PC-9 (cell line): ENCODE measurements around the gene NRP1.

Experiments
- EZH2 ChIP-seq: fragments of 200-600 bp; sonication (generic); IDR thresholded peaks from 2 replicates; pipeline ENCODE4 v1.8.0; 2017; ENCODE audit warnings: antibody characterized with exemption, low read depth
- TF ChIP-seq, protein P1 (sequence below): fragments of 200-600 bp; sonication (generic); conservative IDR thresholded peaks from 2 replicates; pipeline ENCODE4 v1.6.1; 2017; ENCODE audit warnings: mixed run types, antibody characterized with exemption, mild to moderate bottlenecking, moderate library complexity

DNA sequence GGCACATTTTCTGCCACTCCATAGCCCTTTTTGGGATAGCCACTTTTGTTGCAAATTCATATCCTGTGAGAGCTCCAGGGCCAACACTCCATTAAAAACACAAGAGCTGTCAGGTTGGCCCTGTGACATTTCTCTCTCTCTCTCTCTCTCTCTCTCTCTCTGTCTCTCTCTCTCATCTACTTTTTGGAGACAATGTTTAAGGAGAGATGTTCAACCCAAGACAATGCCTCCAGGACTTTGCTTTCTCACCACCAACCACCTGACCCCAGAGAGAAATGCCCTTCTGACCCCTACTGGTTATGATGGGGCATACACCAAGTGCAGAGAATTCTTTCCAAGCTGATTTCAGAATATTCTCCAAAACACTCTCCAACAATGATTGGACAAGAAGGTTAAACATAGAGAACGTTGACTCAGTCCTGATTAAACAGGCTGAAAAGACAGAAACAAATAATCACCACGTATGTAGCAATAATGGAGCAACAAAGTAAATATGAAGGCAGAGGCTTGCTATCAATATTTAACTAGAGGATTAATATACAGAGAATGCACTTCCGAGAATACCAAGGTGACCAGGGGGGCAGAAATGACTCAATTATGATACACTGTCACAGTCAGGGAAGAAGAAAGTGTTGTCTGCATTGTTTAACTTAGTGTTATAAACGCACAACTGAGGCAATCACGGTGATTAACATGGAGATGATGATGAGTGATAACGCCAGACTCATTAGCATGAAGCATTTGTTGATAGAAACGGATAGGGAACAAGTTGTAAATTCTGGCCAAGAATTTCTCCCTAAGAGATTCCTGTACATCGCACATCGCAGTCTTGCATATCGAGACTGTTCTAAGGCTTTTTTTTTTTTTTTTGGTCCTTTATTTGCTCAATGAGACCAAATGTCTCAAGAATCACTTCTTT, 178.5 kb downstream of the NRP1 start:
- TF ChIP-seq, protein P1, sequence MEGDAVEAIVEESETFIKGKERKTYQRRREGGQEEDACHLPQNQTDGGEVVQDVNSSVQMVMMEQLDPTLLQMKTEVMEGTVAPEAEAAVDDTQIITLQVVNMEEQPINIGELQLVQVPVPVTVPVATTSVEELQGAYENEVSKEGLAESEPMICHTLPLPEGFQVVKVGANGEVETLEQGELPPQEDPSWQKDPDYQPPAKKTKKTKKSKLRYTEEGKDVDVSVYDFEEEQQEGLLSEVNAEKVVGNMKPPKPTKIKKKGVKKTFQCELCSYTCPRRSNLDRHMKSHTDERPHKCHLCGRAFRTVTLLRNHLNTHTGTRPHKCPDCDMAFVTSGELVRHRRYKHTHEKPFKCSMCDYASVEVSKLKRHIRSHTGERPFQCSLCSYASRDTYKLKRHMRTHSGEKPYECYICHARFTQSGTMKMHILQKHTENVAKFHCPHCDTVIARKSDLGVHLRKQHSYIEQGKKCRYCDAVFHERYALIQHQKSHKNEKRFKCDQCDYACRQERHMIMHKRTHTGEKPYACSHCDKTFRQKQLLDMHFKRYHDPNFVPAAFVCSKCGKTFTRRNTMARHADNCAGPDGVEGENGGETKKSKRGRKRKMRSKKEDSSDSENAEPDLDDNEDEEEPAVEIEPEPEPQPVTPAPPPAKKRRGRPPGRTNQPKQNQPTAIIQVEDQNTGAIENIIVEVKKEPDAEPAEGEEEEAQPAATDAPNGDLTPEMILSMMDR = peak; percentile 75
- TF ChIP-seq EZH2 = no peak
